ENCODE data around the gene CDK6.
"Not testable (repeated sequence)": the region's sequence is repeated elsewhere in the genome, so short reads cannot be mapped to it uniquely, and the experiment has no call there.

Gene CDK6

DNA sequence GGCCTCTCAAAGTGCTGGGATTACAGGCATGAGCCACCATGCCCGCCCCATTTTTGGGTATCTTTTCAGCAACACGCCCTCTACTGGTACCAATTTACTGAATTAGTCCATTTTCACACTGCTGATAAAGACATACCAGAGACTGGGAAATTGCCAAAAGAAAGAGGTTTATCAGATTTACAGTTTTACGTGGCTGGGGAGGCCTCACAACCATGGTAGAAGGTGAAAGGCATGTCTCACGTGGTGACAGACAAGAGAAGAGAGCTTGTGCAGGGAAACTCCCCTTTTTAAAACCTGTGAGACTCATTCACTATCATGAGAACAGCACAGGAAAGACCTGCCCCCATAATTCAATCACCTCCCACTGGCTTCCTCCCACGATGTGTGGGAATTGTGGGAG is 27.8 kb upstream of the CDK6 start:
- not testable (repeated sequence) for H3K4me3 Mint-ChIP-seq, H3K27ac Mint-ChIP-seq
- intact Hi-C loops (cut with micrococcal nuclease) = loop anchor here (2.0 to 10.0 kb wide), 2 partner anchors 173 to 181 kb away; no protein-coding TSS in a partner anchor

DNA sequence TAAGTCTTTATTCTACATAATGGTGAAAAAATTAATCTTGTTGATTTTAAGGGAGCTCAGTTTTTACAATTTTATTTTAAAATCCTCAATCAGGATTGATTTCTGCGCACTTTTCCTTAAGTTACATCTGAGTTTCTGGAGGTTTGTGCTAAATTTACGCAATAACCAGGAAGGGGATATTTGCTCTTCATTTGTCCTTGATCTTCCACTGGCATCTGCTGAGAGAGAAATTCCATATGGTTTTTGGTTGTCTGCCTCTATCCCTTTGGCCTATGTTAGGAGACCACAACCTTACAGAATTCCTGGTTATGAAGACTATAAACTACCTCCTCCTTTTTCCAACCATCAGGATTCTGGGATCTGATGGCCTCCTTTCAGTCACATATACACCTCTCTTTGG is 20.1 kb upstream of the CDK6 start:
- Mint-ChIP-seq H3K27ac (no peak overlapping the region), H3K4me1 (ENCODE audit: low read depth) (peaks cover 5% of the 10 kb centered on the region), H3K9me3 (no peaks in the 10 kb centered on the region), H3K27me3 (no peaks in the 10 kb centered on the region), H3K4me3 (no peak overlapping the region), H3K36me3 (ENCODE audit: low read depth) (no peaks in the 10 kb centered on the region)
- intact Hi-C loops (cut with micrococcal nuclease) = no loop called here

More for the DNA sequence above, 27.8 kb upstream of the CDK6 start:
- peaks cover 20% of the 10 kb centered on the region for H3K9me3 Mint-ChIP-seq
- not testable (repeated sequence) for H3K4me1 Mint-ChIP-seq (ENCODE audit: low read depth); H3K27me3 Mint-ChIP-seq; H3K36me3 Mint-ChIP-seq (ENCODE audit: low read depth)

GRCh38 chr7:92854501-92855238 is 18.3 kb upstream of the CDK6 start:
- Mint-ChIP-seq H3K27ac (no peak overlapping the region), H3K9me3 (no peaks in the 10 kb centered on the region), H3K27me3 (no peaks in the 10 kb centered on the region), H3K4me1 (ENCODE audit: low read depth) (peaks cover 5% of the 10 kb centered on the region), H3K36me3 (ENCODE audit: low read depth) (no peaks in the 10 kb centered on the region), H3K4me3 (no peak overlapping the region)
- intact Hi-C loops (cut with micrococcal nuclease) = no loop called here

GRCh38 chr7:92851732-92852131 is 15.4 kb upstream of the CDK6 start:
- intact Hi-C loops (cut with micrococcal nuclease) = no loop called here
- no peak overlapping the region for H3K4me3 Mint-ChIP-seq
- no peaks in the 10 kb centered on the region for H3K27me3 Mint-ChIP-seq

DNA sequence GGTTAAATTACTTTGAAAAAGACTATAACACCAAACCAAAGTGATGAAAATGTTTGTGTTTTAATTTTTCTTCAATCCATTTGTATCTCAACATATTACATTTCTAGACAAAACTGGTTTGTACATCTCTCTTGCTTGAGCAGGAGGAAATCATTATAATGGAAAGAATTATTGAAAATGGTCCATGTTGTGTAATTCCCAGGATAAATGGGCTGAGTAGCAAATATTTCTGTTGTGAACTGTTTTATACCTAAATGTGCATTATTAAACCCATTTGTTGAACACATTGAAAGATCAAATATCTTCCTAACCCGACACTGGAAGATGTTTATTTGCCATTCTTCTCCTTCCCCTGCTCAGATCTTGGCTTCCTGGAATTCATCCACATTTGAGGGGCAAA is 14.1 kb upstream of the CDK6 start:
- H3K36me3 Mint-ChIP-seq (ENCODE audit: low read depth) = no peaks in the 10 kb centered on the region
- no peak overlapping the region for H3K4me3 Mint-ChIP-seq
- H3K9me3 Mint-ChIP-seq = no peaks in the 10 kb centered on the region
- H3K27ac Mint-ChIP-seq = no peak overlapping the region
- H3K4me1 Mint-ChIP-seq (ENCODE audit: low read depth) = peaks cover 11% of the 10 kb centered on the region
- no peaks in the 10 kb centered on the region for H3K27me3 Mint-ChIP-seq
- intact Hi-C loops (cut with micrococcal nuclease) = no loop called here

More at GRCh38 chr7:92851732-92852131, 15.4 kb upstream of the CDK6 start:
- Mint-ChIP-seq H3K9me3 (no peaks in the 10 kb centered on the region), H3K27ac (no peak overlapping the region), H3K4me1 (ENCODE audit: low read depth) (peaks cover 11% of the 10 kb centered on the region), H3K36me3 (ENCODE audit: low read depth) (no peaks in the 10 kb centered on the region)

GRCh38 chr7:92849322-92849721 is 12.9 kb upstream of the CDK6 start:
- Mint-ChIP-seq H3K4me1 (ENCODE audit: low read depth) (peaks cover 6% of the 10 kb centered on the region), H3K4me3 (no peak overlapping the region), H3K9me3 (no peaks in the 10 kb centered on the region), H3K27ac (no peak overlapping the region), H3K36me3 (ENCODE audit: low read depth) (no peaks in the 10 kb centered on the region), H3K27me3 (no peaks in the 10 kb centered on the region)
- intact Hi-C loops (cut with micrococcal nuclease) = loop anchor here (10.0 kb wide), 1 partner anchor 55 kb away; no protein-coding TSS in a partner anchor

- Mint-ChIP-seq H3K9me3 (no peaks in the 10 kb centered on the region), H3K4me3 (no peak overlapping the region), H3K36me3 (ENCODE audit: low read depth) (no peaks in the 10 kb centered on the region), H3K27ac (no peak overlapping the region), H3K4me1 (ENCODE audit: low read depth) (peaks cover 5% of the 10 kb centered on the region), H3K27me3 (no peaks in the 10 kb centered on the region)
- intact Hi-C loops (cut with micrococcal nuclease) = loop anchor here (10.0 kb wide), 1 partner anchor 56 kb away; no protein-coding TSS in a partner anchor
Measured at GRCh38 chr7:92848851-92849250, 12.5 kb upstream of the CDK6 start.

- Mint-ChIP-seq H3K36me3 (ENCODE audit: low read depth) (no peaks in the 10 kb centered on the region), H3K4me1 (ENCODE audit: low read depth) (peaks cover 5% of the 10 kb centered on the region), H3K27me3 (no peaks in the 10 kb centered on the region), H3K27ac (no peak overlapping the region), H3K9me3 (no peaks in the 10 kb centered on the region), H3K4me3 (no peak overlapping the region)
- intact Hi-C loops (cut with micrococcal nuclease) = loop anchor here (10.0 kb wide), 1 partner anchor 56 kb away; no protein-coding TSS in a partner anchor
Measured at GRCh38 chr7:92848441-92848840, 12.1 kb upstream of the CDK6 start.

DNA sequence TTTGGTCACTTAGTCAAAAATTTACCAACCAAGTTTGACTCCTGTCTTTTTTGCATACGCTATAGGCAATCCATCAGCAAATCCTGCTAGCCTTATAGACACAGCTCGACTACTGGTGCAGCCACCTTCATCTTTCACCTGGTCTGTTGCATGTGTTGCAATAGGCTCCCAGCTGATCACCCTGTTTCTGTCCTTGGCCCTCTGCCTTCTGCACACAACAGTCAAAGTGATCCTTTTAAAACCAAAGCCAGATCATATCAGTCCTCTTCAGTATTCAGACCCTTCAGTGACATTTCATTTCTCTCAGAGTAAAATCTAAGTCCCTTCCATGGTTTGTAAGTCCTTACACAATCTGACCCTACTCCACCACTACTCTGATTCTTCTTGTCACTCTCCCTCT is 10.9 kb upstream of the CDK6 start:
- H3K36me3 Mint-ChIP-seq (ENCODE audit: low read depth) = no peaks in the 10 kb centered on the region
- intact Hi-C loops (cut with micrococcal nuclease) = loop anchor here (10.0 kb wide), 1 partner anchor 57 kb away; no protein-coding TSS in a partner anchor
- no peak overlapping the region for H3K4me3 Mint-ChIP-seq
- no peaks in the 10 kb centered on the region for H3K9me3 Mint-ChIP-seq
- no peaks in the 10 kb centered on the region for H3K27me3 Mint-ChIP-seq
- no peak overlapping the region for H3K27ac Mint-ChIP-seq
- peaks cover 5% of the 10 kb centered on the region for H3K4me1 Mint-ChIP-seq (ENCODE audit: low read depth)

- H3K9me3 Mint-ChIP-seq = no peaks in the 10 kb centered on the region
- intact Hi-C loops (cut with micrococcal nuclease) = loop anchor here (10.0 kb wide), 1 partner anchor 59 kb away; no protein-coding TSS in a partner anchor
- no peak overlapping the region for H3K4me3 Mint-ChIP-seq
- peaks cover 5% of the 10 kb centered on the region for H3K4me1 Mint-ChIP-seq (ENCODE audit: low read depth)
- no peaks in the 10 kb centered on the region for H3K36me3 Mint-ChIP-seq (ENCODE audit: low read depth)
- H3K27ac Mint-ChIP-seq = no peak overlapping the region
- H3K27me3 Mint-ChIP-seq = no peaks in the 10 kb centered on the region
Measured at GRCh38 chr7:92845736-92846135, 9.4 kb upstream of the CDK6 start.

DNA sequence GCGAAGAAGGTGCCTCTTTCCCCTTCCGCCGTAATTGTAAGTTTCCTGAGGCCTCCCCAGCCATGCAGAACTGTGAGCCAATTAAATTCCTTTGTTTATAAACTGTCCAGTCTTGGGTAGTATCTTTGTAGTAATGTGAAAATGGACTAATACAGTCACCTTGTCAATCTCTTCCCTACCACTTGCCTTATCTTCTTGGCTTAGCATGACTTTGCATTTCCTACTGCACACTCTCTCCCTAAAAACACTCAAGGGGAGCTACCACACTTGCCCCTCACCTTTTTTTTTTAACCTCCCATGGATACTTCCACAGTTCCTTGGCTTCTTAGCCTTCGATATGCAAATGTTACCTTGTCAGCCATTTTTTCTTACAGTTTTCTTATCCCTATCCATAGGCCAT is 7.4 kb upstream of the CDK6 start:
- H3K4me1 Mint-ChIP-seq (ENCODE audit: low read depth) = peaks cover under 1% of the 10 kb centered on the region
- H3K27ac Mint-ChIP-seq = no peak overlapping the region
- H3K4me3 Mint-ChIP-seq = no peak overlapping the region
- H3K36me3 Mint-ChIP-seq (ENCODE audit: low read depth) = no peaks in the 10 kb centered on the region
- no peaks in the 10 kb centered on the region for H3K27me3 Mint-ChIP-seq
- intact Hi-C loops (cut with micrococcal nuclease) = loop anchor here (10.0 kb wide), 1 partner anchor 61 kb away; no protein-coding TSS in a partner anchor
- H3K9me3 Mint-ChIP-seq = no peaks in the 10 kb centered on the region

- no peaks in the 10 kb centered on the region for H3K27me3 Mint-ChIP-seq
- no peak overlapping the region for H3K27ac Mint-ChIP-seq
- intact Hi-C loops (cut with micrococcal nuclease) = loop anchor here (10.0 kb wide), 1 partner anchor 62 kb away; no protein-coding TSS in a partner anchor
- no peaks in the 10 kb centered on the region for H3K36me3 Mint-ChIP-seq (ENCODE audit: low read depth)
- H3K4me1 Mint-ChIP-seq (ENCODE audit: low read depth) = no peaks in the 10 kb centered on the region
- no peaks in the 10 kb centered on the region for H3K9me3 Mint-ChIP-seq
- H3K4me3 Mint-ChIP-seq = no peak overlapping the region
Measured at GRCh38 chr7:92843034-92843760, 6.8 kb upstream of the CDK6 start.

DNA sequence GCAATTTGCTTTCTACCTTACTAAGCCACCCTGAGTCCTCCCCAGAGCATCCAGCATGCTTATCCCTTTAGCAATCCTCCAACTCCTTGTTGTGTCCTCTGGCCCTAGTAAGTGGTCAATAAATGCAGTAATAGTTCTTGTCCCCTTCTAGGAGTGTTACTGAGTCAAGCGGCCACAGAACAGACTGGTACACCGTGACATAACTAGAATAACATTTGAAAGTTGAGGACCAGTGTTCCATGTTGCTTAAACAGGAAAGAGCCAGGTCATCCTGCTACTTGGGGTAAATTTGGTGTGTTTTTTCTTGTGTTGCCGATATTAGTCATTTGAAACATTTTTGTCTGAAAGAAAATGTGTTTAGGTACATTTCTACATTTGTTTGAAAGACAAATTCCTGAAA is 4.8 kb upstream of the CDK6 start:
- no peaks in the 10 kb centered on the region for H3K9me3 Mint-ChIP-seq
- no peak overlapping the region for H3K27ac Mint-ChIP-seq
- intact Hi-C loops (cut with micrococcal nuclease) = loop anchor here (10.0 kb wide), 1 partner anchor 64 kb away; no protein-coding TSS in a partner anchor

GRCh38 chr7:92840316-92840715 is 3.9 kb upstream of the CDK6 start:
- Mint-ChIP-seq H3K27me3 (peaks cover 6% of the 10 kb centered on the region), H3K36me3 (ENCODE audit: low read depth) (peaks cover 5% of the 10 kb centered on the region), H3K27ac (no peak overlapping the region), H3K4me3 (no peak overlapping the region), H3K9me3 (no peaks in the 10 kb centered on the region), H3K4me1 (ENCODE audit: low read depth) (peaks cover 5% of the 10 kb centered on the region)
- intact Hi-C loops (cut with micrococcal nuclease) = loop anchor here (10.0 kb wide), 1 partner anchor 64 kb away; no protein-coding TSS in a partner anchor

More for the DNA sequence above, 4.8 kb upstream of the CDK6 start:
- Mint-ChIP-seq H3K4me1 (ENCODE audit: low read depth) (peaks cover 5% of the 10 kb centered on the region), H3K36me3 (ENCODE audit: low read depth) (no peaks in the 10 kb centered on the region), H3K27me3 (peaks cover 4% of the 10 kb centered on the region), H3K4me3 (no peak overlapping the region)

Data from dendritic cell treated with granulocyte-macrophage colony-stimulating factor and Interleukin-4, amounts not matched to agents 40 ng/mL and 50 ng/mL, for 4 days (primary cell).